Stomach (tissue), 9 donors: Measurements from ENCODE around the gene DXO. TPM values are rescaled to one million over a fixed set of nuclear protein-coding genes. Genes with fewer than 3 reads are reported as not detected.
A peak's percentile ranks its signal among the peaks of the same experiment; 100 is the strongest.

ENCODE experiments used
- DNase-seq, 2 donors: peaks; one replicate each; pipeline versions ENCODE4 v3.0.0 to v3.0.0-alpha.2; 2013 to 2019
- H3K27ac ChIP-seq, 5 donors: fragments of 200-600 bp in 4 of 5; sonication (generic) in 4 of 5; one replicate each; pipeline ENCODE4 v1.5.1; 2013 to 2019; ENCODE audit warnings: mild to moderate bottlenecking in 1 of 5, moderate library complexity in 1 of 5
- H3K27me3 ChIP-seq, 3 donors: fragments of 200-600 bp; sonication (generic); one replicate each; pipeline ENCODE4 v1.5.1; 2017 to 2019; ENCODE audit warnings: mixed run types in 1 of 3
- H3K36me3 ChIP-seq, 4 donors: fragments of 200-600 bp; sonication (generic); 1 replicate in 3 of 4; 2 replicates in 1 of 4; pipeline ENCODE4 v1.5.1; 2016 to 2019
- H3K4me1 ChIP-seq, 4 donors: fragments of 200-600 bp; sonication (generic); one replicate each; pipeline ENCODE4 v1.5.1; 2016 to 2019
- H3K4me3 ChIP-seq, 4 donors: fragments of 200-600 bp; sonication (generic) in 3 of 4; one replicate each; pipeline ENCODE4 v1.5.1; 2016 to 2019; ENCODE audit warnings: mild to moderate bottlenecking in 1 of 4
- H3K9me3 ChIP-seq, 4 donors: fragments of 200-600 bp; sonication (generic); one replicate each; pipeline ENCODE4 v1.5.1; 2016 to 2019
- EP300 ChIP-seq: sonication (generic); formaldehyde crosslinking; IDR thresholded peaks from one replicate; pipeline ENCODE4 v1.6.1; 2017; ENCODE audit warnings: antibody characterized with exemption
- POLR2A ChIP-seq, 4 donors: fragments of 450-650 bp; IDR thresholded peaks; one replicate each; pipeline ENCODE4 v1.6.1; 2016; ENCODE audit warnings: antibody characterized with exemption in 4 of 4, control low read depth in 2 of 4, mild to moderate bottlenecking in 1 of 4, moderate library complexity in 1 of 4
- POLR2AphosphoS5 ChIP-seq, 3 donors: sonication (generic); formaldehyde crosslinking; IDR thresholded peaks; one replicate each; pipeline ENCODE4 v1.6.1; 2016; ENCODE audit warnings: antibody characterized with exemption in 3 of 3
- WGBS, 5 donors: extraction: QIAGEN DNeasy Blood & Tissue Kit in 3 of 5; methylation state at CpG; one replicate each; pipeline versions ENCODE4 v1.1.5 to v1.1.7; 2013 to 2018; 5-methylcytosine and 5-hydroxymethylcytosine counted together
- intact Hi-C: fragments of 100-400 bp; cut with DNase I; formaldehyde crosslinking; loops from one replicate; pipeline ENCODE4 v1.15.1; 2023; ENCODE audit warnings: low total_unique reads
- polyA plus RNA-seq, 3 donors: library from polyadenylated mRNA; stranded (reverse); fragments of 200-250 nt; gene quantifications; one replicate each; pipeline ENCODE4 v1.2.3, GENCODE V29; 2013
- total RNA-seq, 5 donors: library from RNA; depleted of rRNA; stranded (reverse); fragments of >200 nt; gene quantifications; one replicate each; pipeline versions ENCODE4 v1.1.0 to v1.2.3, GENCODE V29; 2014 to 2016
- TF ChIP-seq, protein P1 (sequence below), 7 experiments: fragments of 450-650 bp in 4 of 7; fragments of 200-600 bp in 3 of 7; sonication (generic) in 3 of 7; IDR thresholded peaks; one replicate each; pipeline ENCODE4 v1.5.1; 2016 to 2019; ENCODE audit warnings: antibody characterized with exemption in 7 of 7, control low read depth in 2 of 7, mild to moderate bottlenecking in 1 of 7
- donor health status: healthy with polysubstance abuse.
- donor health status: Bipolar disorder and iron deficiency.
- donor health status: healthy.

Gene DXO
- total and polyA plus RNA-seq, 8 donors = 4.1 to 65.8 (median 19.0) TPM

DNA sequence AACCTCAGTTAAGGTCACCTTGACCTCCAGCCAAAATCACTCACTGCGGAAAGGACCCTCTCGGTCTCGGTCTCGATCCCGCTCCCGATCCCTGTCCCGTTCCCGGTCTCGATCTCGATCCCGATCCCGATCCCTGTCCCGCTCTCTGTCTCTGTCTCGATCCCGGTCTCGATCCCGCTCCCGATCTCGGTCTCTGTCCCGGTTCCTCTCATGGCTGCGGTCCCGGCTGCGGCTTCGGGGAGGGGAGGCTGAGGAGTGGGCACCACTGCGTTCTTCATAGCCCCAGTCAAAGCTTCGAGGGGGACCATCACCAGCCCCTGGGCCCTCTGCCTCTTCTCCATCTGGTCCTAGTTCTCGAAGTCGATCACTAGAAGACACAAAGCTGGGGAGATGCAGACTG, 17.4 kb downstream of the DXO start:
- H3K36me3 ChIP-seq = peaks cover 33 to 75% (median 69%) of the 10 kb centered on the region in 4 donors

DNA sequence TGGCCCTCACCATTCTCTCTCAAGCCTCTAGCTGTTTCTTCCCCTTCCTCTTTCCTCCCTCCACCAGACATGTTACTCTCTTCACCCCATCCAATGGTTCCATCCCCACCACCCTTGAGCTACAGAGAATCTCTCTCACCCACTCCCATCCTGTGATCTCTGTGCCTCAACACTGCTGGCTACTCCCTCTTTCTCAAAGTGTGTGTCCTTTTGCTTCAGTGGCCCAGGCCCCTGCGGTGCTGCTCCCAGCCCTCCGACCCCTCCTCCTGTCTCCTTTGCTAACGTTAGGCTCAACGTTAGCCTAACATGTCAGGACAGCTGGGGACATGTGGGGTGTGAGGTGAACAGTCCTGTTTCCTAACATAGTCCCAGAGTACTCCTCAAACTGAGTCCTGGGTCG, 19.0 kb downstream of the DXO start:
- H3K4me1 ChIP-seq = peaks cover 4 to 24% (median 7%) of the 10 kb centered on the region in 4 donors
- intact Hi-C loops = loop anchor here (5.0 kb wide), 1 partner anchor 46 kb away; no protein-coding TSS in a partner anchor
- peak overlapping the region in 3 of 5 donors; percentile 32 to 39 (median 35) for H3K27ac ChIP-seq
- TF ChIP-seq POLR2AphosphoS5 (IDR thresholded peaks at IDR 0.05) (no peak), POLR2A (IDR thresholded peaks at IDR 0.05) (no peak), EP300 (no peak)
- TF ChIP-seq, protein P1, sequence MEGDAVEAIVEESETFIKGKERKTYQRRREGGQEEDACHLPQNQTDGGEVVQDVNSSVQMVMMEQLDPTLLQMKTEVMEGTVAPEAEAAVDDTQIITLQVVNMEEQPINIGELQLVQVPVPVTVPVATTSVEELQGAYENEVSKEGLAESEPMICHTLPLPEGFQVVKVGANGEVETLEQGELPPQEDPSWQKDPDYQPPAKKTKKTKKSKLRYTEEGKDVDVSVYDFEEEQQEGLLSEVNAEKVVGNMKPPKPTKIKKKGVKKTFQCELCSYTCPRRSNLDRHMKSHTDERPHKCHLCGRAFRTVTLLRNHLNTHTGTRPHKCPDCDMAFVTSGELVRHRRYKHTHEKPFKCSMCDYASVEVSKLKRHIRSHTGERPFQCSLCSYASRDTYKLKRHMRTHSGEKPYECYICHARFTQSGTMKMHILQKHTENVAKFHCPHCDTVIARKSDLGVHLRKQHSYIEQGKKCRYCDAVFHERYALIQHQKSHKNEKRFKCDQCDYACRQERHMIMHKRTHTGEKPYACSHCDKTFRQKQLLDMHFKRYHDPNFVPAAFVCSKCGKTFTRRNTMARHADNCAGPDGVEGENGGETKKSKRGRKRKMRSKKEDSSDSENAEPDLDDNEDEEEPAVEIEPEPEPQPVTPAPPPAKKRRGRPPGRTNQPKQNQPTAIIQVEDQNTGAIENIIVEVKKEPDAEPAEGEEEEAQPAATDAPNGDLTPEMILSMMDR (IDR thresholded peaks at IDR 0.05) = no peak
- WGBS, 5 donors = 59 to 76% (median 70%) methylated on average over 5 of the region's 5 CpGs
- H3K9me3 ChIP-seq = no peaks in the 10 kb centered on the region
- no peak overlapping the region for H3K4me3 ChIP-seq
- no peaks in the 10 kb centered on the region for H3K27me3 ChIP-seq
- no peak for DNase-seq
- H3K36me3 ChIP-seq = peaks cover 33 to 82% (median 69%) of the 10 kb centered on the region in 4 donors

More for the DNA sequence above, 17.4 kb downstream of the DXO start:
- Histone ChIP-seq H3K4me1 (peaks cover 14 to 35% (median 17%) of the 10 kb centered on the region in 4 donors), H3K27me3 (no peaks in the 10 kb centered on the region), H3K27ac (no peak overlapping the region), H3K4me3 (no peak overlapping the region), H3K9me3 (no peaks in the 10 kb centered on the region)
- TF ChIP-seq, protein P1 (IDR thresholded peaks at IDR 0.05) = no peak
- no peak for TF ChIP-seq POLR2A (IDR thresholded peaks at IDR 0.05)
- intact Hi-C loops = loop anchor here (5.0 kb wide), 1 partner anchor 47 kb away; no protein-coding TSS in a partner anchor
- no peak for DNase-seq
- 96 to 98% (median 97%) methylated on average over 28 of the region's 28 CpGs for WGBS, 5 donors

DNA sequence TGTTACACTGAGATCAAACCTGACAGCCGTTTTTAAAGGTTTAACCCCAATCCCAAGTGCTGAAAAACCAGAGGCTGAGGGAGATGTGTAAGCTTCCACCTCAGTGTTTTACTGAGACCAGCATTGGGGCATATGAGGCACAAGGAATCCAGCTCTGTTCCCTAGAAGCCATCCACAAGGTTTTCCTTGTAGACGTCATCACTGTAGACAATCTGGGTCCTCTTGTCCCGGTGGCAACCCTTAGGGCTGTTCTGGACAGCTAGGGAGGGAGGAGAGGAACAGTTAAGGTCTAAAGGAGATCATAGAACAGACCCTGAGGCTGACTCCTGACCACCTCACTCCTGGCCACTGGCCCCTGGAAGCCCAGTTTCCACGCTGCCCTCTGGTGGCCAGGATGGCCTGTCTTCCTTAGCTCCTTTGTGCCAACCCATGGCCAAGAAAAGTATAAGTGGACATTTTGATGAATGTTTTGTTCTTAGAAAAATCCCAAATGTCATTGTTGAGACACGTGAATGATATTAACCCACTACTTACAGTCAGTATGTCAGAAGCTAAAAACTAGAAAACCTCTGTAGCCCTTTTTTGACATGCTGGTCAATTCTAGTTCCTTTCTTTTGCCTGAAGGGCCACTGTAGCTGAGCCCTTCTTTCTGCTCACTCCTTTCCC, 19.7 kb downstream of the DXO start:
- peak; percentile 75 to 79 for DNase-seq
- intact Hi-C loops = loop anchor here (5.0 kb wide), 1 partner anchor 45 kb away; no protein-coding TSS in a partner anchor
- Histone ChIP-seq H3K27me3 (no peaks in the 10 kb centered on the region), H3K4me3 (no peak overlapping the region), H3K36me3 (peaks cover 33 to 82% (median 69%) of the 10 kb centered on the region in 4 donors), H3K9me3 (no peaks in the 10 kb centered on the region), H3K27ac (peak overlapping the region in 3 of 5 donors; percentile 32 to 39 (median 35)), H3K4me1 (peaks cover 0 to 23% (median under 1%) of the 10 kb centered on the region in 4 donors)
- WGBS, 5 donors = 44 to 63% (median 47%) methylated on average over 4 to 5 of the region's 5 CpGs
- TF ChIP-seq POLR2AphosphoS5 (IDR thresholded peaks at IDR 0.05) = peak in 1 of 3 donors; percentile 74
- TF ChIP-seq, protein P1 (IDR thresholded peaks at IDR 0.05) = peak in 5 of 7 experiments; percentile 43 to 66 (median 62)
- no peak for TF ChIP-seq EP300

DNA sequence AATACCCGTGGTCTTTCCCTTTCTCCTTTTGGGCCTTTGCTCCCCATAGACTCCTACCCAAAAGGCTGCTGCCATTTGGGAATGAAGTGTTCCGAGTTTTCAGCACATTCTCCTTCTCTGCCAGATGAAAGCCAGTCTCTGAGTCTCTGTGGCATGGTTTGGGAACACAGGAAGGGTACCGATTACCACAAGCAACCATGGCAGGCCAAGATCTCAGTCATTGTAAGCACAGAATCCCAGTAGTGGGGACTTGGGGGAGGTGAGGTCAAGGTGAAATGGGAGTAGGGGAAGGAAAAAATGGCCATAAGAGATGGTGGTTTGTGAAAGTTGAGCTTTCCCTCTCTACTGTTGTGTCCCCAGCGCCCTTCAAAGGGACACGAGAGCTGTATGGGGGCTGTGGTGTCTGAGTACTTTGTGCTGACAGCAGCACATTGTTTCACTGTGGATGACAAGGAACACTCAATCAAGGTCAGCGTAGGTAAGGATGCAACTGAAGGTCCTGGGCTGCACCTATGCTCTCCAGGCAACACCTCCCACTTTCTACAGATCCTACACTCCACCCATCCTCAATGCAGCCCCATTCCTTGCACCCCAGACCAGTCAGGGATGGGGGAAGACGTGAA, 21.9 kb downstream of the DXO start:
- WGBS, 5 donors = 85 to 91% (median 89%) methylated on average over 7 of the region's 7 CpGs
- Histone ChIP-seq H3K9me3 (no peaks in the 10 kb centered on the region), H3K27ac (no peak overlapping the region), H3K36me3 (peaks cover 22 to 60% (median 48%) of the 10 kb centered on the region in 4 donors), H3K4me1 (peaks cover 4 to 37% (median 13%) of the 10 kb centered on the region in 4 donors), H3K4me3 (no peak overlapping the region), H3K27me3 (no peaks in the 10 kb centered on the region)
- intact Hi-C loops = loop anchor here (5.0 kb wide), 1 partner anchor 43 kb away; no protein-coding TSS in a partner anchor
- no peak for DNase-seq
- TF ChIP-seq, protein P1 (IDR thresholded peaks at IDR 0.05) = no peak
- TF ChIP-seq EP300 (no peak), POLR2AphosphoS5 (IDR thresholded peaks at IDR 0.05) (no peak), POLR2A (IDR thresholded peaks at IDR 0.05) (no peak)
